Activated T-helper 1 cell treated with anti-CD3 and anti-CD28 coated beads, Interleukin-12 subunit alpha, Interleukin-12 subunit beta, Interleukin-2, Interleukin-4 antibody, amounts not matched to agents 30 ng/mL and 10 ng/mL and 1 ng/mL, durations not matched to agents 14 hours and 24 hours and 36 hours (primary cell): Measurements from ENCODE around the gene TFRC. TPM values are rescaled to one million over a fixed set of nuclear protein-coding genes. Genes with fewer than 3 reads are reported as not detected.
"Not testable (repeated sequence)": the region's sequence is repeated elsewhere in the genome, so short reads cannot be mapped to it uniquely, and the experiment has no call there.

Source experiments
- DNase-seq: peaks from one replicate; pipeline ENCODE4 v3.0.0; 2021; ENCODE audit warnings: low spot score
- H3K27ac Mint-ChIP-seq: one replicate; pipeline ENCODE4 v1.8.0; 2021; ENCODE audit warnings: mild to moderate bottlenecking, mixed read lengths
- H3K27me3 Mint-ChIP-seq: one replicate; pipeline ENCODE4 v1.8.0; 2022; ENCODE audit warnings: mild to moderate bottlenecking, moderate library complexity, mixed read lengths; ENCODE audit not compliant: insufficient read depth
- H3K36me3 Mint-ChIP-seq: one replicate; pipeline ENCODE4 v1.8.0; 2021; ENCODE audit warnings: low read depth, mixed read lengths
- H3K4me1 Mint-ChIP-seq: one replicate; pipeline ENCODE4 v1.8.0; 2021; ENCODE audit warnings: low read depth, mixed read lengths
- H3K4me3 Mint-ChIP-seq: one replicate; pipeline ENCODE4 v1.8.0; 2021; ENCODE audit warnings: mild to moderate bottlenecking, moderate library complexity, mixed read lengths
- H3K9me3 Mint-ChIP-seq: one replicate; pipeline ENCODE4 v1.8.0; 2021; ENCODE audit warnings: mixed read lengths
- intact Hi-C: fragments of 100-400 bp; cut with micrococcal nuclease; formaldehyde crosslinking; loops from one replicate; pipeline ENCODE4 v1.15.1; 2024
- total RNA-seq: library from RNA; stranded (reverse); gene quantifications from 2 replicates; pipeline ENCODE4 v1.2.3, GENCODE V29; 2022

TFRC gene
- total RNA-seq, 1 donor from 2014 or later: 791 TPM

DNA sequence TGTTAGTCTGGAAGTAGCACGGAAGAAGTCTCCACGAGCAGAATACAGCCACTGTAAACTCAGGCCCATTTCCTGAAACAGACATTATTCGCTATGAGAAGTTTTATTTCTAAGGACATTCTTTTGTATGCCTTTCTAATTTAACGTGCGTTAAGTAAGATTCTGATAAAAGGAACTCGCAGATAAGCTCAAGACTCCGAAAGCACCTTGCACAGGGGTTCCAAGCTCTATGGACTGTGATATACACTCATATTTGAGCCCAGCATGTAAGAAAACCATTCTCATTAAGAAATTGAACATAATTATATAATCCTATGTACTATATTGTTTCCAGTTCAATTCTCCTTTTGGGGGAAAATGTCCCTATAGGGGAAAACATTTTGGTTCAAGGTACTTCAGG is 28.4 kb downstream of the TFRC start:
- intact Hi-C loops: no loop called here
- H3K4me1 Mint-ChIP-seq: peaks cover 37% of the 10 kb centered on the region
- DNase-seq: no peak
- H3K27me3 Mint-ChIP-seq: no peaks in the 10 kb centered on the region
- peaks cover 65% of the 10 kb centered on the region for H3K36me3 Mint-ChIP-seq
- no peak overlapping the region for H3K4me3 Mint-ChIP-seq
- H3K27ac Mint-ChIP-seq: peak overlapping the region; percentile 58
- H3K9me3 Mint-ChIP-seq: no peaks in the 10 kb centered on the region

DNA sequence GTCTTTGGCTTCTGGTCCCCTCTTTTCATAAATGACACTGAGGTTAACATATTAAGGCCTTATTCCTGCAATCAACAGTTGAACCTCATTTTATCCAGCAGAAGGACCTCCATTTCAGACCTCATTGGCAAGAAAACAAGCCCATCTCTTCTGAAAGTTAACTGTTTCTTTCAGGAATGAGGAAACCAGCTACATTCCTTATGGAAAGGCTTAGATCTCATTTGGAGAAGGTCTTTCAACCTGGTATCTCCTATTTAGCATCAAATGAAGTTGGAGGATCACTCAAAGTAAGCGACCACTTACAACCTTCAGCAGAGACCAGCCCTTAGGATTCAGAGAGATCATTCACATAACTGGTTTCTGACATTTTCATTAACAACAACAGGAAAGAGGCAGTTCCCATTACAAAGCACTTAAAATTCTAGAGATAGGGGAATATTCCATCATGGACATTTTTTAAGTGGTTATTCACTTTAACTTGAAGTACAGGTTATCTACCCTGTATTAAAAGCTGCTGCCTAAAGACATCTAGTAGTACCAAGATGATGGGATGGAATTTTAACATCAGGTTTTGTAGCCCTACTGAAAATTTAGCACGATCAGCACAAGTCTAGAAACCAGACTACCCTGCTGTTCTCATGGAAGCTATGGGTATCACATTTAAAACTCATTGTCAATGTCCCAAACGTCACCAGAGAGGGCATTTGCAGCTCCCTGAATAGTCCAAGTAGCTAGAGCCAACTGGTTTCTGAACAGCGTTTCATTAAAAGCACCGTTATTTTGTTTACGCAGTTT is 30.4 kb downstream of the TFRC start:
- intact Hi-C loops: no loop called here
- no peaks in the 10 kb centered on the region for H3K27me3 Mint-ChIP-seq
- peaks cover 37% of the 10 kb centered on the region for H3K4me1 Mint-ChIP-seq
- H3K4me3 Mint-ChIP-seq: no peak overlapping the region
- DNase-seq: no peak
- no peaks in the 10 kb centered on the region for H3K9me3 Mint-ChIP-seq
- peaks cover 57% of the 10 kb centered on the region for H3K36me3 Mint-ChIP-seq
- H3K27ac Mint-ChIP-seq: no peak overlapping the region

DNA sequence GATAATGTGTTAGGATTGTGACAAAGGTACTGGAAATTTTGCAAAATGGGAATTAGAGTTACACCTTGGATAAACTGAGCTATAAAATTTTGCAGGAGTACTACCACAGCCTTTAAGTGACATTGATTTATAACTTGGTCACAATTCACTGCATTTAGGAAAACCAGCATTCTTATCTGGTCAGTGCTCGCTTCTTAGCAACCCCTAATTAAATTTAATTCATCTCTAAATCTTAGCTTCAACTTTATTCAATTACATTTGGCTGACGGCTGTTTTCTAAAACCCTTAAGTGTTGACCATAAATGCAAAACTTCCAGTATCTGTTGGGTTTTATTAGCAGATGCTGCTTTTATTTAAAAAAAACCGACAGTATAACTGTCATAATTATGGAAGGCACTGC is 31.3 kb downstream of the TFRC start:
- DNase-seq: no peak
- intact Hi-C loops: no loop called here
- Mint-ChIP-seq H3K27me3 (no peaks in the 10 kb centered on the region), H3K9me3 (no peaks in the 10 kb centered on the region), H3K36me3 (peaks cover 61% of the 10 kb centered on the region), H3K4me3 (no peak overlapping the region), H3K27ac (no peak overlapping the region), H3K4me1 (peaks cover 37% of the 10 kb centered on the region)

DNA sequence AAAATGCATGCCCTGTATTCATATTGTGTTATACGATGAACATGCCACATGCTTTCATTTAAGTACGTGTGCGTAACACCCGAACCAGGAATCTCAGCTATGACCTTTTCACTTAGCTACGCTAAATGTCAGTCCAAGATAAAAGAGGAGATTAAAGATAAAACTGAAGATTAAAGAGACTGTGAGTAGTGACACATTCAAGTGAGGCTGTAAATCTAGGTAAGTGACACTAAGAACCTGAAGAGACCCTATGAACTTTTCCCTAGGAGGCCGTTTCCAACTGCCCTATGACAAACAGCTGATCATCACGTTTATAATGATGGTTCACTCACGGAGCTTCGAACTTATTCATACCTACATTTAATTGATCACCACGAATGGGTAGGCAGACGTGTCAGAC is 32.2 kb downstream of the TFRC start:
- Mint-ChIP-seq H3K4me3 (no peak overlapping the region), H3K27me3 (no peaks in the 10 kb centered on the region), H3K27ac (no peak overlapping the region), H3K4me1 (peaks cover 27% of the 10 kb centered on the region), H3K36me3 (peaks cover 55% of the 10 kb centered on the region), H3K9me3 (no peaks in the 10 kb centered on the region)
- intact Hi-C loops: loop anchor here (2.0 kb wide), 1 partner anchor 15 kb away; no protein-coding TSS in a partner anchor
- no peak for DNase-seq

DNA sequence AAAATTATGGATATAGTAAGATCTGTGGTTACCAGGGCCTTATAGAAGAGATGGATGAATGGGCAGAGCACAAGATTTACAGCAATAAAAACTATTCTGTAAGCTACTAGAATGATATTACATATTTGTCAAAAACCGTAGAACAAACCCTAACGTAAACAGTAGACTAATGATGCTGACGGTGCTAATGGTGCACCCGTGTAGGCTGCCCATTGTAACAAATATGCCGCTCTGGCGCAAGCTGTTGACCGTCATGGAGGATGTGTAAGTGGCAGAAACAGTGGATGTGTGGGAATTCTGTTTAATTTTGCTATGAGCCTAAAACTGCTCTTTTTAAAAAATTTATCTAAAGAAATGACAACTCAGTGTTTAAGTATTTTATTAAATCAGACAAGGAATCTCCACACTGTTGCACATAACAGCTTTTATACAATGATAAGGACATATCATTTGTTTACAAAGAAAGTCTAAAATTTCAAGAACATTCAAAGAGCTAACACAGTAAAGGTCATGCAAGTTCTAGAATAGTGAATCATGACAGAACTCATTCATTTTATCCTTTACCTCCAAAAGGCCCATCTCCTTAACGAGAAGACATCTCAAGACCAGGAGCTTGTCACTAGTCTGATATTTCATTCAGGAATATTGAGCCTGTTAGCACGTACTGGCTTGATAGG is 32.8 kb downstream of the TFRC start:
- H3K4me3 Mint-ChIP-seq: no peak overlapping the region
- H3K27ac Mint-ChIP-seq: peak overlapping the region; percentile 49
- DNase-seq: no peak
- peaks cover 25% of the 10 kb centered on the region for H3K4me1 Mint-ChIP-seq
- intact Hi-C loops: loop anchor here (2.0 kb wide), 1 partner anchor 16 kb away; no protein-coding TSS in a partner anchor
- peaks cover 54% of the 10 kb centered on the region for H3K36me3 Mint-ChIP-seq
- H3K9me3 Mint-ChIP-seq: no peaks in the 10 kb centered on the region
- H3K27me3 Mint-ChIP-seq: no peaks in the 10 kb centered on the region

DNA sequence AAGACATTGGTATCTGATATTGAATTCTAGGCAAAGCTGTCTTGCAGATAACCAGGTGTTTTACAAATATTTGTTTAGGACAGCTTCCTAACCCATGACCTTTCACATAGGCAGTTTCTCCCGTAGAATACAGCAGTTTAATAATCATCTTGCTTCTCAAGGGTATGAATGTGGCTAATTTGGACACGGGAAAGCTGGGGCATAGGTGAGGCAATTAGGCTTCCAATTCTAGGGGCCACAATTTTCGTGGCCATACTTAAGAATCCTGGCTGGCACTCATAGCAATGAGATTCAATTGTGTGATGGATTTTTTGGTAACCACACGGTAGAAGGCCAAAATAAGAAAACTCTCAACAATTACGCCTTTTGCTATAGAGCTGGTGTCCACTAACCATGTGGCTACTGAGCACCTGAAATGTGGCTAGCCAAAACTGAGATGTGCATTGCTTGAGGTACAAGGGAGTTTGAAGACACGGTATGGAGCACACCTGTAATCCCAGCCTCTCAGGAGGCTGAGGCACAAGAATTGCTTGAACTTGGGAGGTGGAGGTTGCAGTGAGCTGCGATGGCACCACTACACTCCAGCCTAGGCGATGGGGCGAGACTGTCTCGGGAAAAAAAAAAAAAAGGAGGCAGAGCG is 34.4 kb downstream of the TFRC start:
- Mint-ChIP-seq H3K27me3 (no peaks in the 10 kb centered on the region), H3K27ac (peak overlapping the region; percentile 52), H3K9me3 (no peaks in the 10 kb centered on the region), H3K36me3 (peaks cover 58% of the 10 kb centered on the region), H3K4me3 (no peak overlapping the region), H3K4me1 (peaks cover 20% of the 10 kb centered on the region)
- intact Hi-C loops: loop anchor here (2.0 kb wide), 1 partner anchor 17 kb away; no protein-coding TSS in a partner anchor
- no peak for DNase-seq

DNA sequence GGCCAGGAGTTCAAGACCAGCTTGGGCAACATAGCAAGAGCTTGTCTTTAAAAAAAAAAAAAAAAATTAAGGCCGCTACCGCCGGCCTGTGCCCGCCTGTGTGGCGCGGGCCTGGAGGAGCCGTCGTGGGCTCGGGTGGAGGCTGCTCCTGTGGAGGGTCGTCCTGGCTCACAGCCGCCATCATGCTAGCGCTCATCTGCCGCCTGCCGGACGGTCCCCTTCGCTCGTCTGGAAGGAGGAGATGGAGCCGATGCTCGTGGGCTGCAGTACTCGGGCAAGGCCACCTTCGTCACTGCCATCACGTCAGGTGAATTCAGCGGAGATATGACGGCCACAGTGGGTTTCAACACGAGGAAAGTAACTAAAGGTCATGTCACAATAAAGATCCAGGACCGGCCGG is 37.4 kb downstream of the TFRC start:
- Mint-ChIP-seq H3K4me3 (no peak overlapping the region), H3K27ac (no peak overlapping the region)

DNA sequence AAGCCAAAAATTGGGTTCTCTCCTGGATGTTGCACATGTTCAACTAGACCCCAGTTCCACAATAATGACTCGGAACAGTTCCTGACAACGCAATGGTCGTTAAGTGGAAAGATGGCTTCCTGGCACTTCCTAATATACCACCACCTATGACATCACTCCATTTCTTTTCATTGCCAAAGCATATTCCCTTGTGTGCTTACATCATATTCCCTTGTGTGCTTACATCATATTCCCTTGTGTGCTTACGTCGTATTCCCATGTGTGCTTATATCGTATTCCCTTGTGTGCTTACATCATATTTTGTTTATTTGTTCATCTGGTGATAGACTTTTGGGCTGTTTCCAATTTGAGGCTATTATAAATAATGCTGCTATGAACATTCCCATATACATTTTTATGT is 39.2 kb downstream of the TFRC start:
- no peak for DNase-seq
- peaks cover 5% of the 10 kb centered on the region for H3K4me1 Mint-ChIP-seq
- peaks cover 10% of the 10 kb centered on the region for H3K9me3 Mint-ChIP-seq
- H3K36me3 Mint-ChIP-seq: peaks cover 33% of the 10 kb centered on the region
- H3K4me3 Mint-ChIP-seq: no peak overlapping the region
- H3K27ac Mint-ChIP-seq: no peak overlapping the region
- intact Hi-C loops: no loop called here
- no peaks in the 10 kb centered on the region for H3K27me3 Mint-ChIP-seq

More for the DNA sequence above, 37.4 kb downstream of the TFRC start:
- H3K36me3 Mint-ChIP-seq: peaks cover 46% of the 10 kb centered on the region
- H3K9me3 Mint-ChIP-seq: peaks cover 10% of the 10 kb centered on the region
- intact Hi-C loops: no loop called here
- peaks cover 2% of the 10 kb centered on the region for H3K4me1 Mint-ChIP-seq
- no peaks in the 10 kb centered on the region for H3K27me3 Mint-ChIP-seq
- DNase-seq: no peak

DNA sequence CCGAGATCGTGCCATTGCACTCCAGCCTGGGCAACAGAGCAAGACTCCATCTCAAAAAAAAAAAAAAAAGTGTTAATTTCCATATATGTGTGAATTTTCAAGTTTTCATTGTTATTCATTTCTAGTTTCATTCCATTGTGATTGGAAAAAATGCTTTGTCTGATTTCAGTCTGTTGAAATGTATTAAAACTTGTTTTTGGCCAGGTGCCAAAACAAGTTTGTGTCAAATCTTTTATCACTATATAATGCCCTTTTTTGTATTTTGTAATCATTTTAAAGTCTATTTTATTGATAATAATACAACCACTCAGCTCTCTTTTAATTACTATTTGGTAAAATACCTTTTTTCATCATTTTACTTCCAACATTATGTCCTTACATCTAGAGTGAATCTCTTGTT is 42.5 kb downstream of the TFRC start:
- no peak for DNase-seq
- intact Hi-C loops: no loop called here
- Mint-ChIP-seq H3K9me3 (peaks cover 18% of the 10 kb centered on the region), H3K4me1 (peaks cover 5% of the 10 kb centered on the region), H3K27me3 (no peaks in the 10 kb centered on the region), H3K36me3 (peaks cover 18% of the 10 kb centered on the region), H3K4me3 (no peak overlapping the region), H3K27ac (no peak overlapping the region)

DNA sequence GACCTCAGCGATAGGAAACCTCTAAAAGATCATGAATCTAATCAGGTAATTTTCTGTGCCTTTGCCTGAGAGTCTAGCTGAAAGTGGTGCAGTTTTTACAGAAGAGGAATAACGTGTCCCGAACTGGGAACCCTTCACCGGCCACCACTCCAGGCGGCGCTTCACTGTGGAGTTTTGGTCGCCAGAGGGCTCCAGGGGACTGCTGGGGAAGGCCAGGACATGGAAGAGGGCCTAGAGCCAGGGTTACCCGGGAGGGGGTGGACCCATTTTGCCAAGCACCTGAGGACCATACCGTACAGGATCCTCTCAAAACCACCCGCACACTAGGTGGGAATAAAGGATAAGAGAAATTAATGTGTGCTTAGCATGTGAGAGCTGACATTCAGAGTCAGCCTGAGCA is 55.8 kb downstream of the TFRC start:
- H3K27ac Mint-ChIP-seq, DNase-seq, H3K4me1 Mint-ChIP-seq, H3K36me3 Mint-ChIP-seq, H3K4me3 Mint-ChIP-seq, H3K9me3 Mint-ChIP-seq, intact Hi-C loops: not testable (repeated sequence)
- H3K27me3 Mint-ChIP-seq: peaks cover 19% of the 10 kb centered on the region

DNA sequence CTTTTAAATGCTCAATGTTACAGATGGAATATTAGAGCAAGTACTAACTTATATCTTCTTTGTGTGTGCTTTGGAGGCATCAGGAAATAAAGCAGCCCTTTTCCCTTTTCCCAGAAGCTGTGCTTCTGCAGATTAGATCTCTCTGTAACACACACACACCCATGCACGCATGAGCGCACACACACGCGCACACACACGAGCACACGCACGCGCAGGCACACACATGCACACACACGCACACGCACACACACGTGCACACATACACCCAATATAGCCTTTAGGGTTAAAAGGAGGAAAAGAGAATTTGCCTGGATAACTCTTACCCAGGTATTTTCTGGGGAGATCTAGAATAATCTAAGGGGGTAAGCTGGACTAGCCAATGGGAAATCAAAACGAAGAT is 56.9 kb downstream of the TFRC start:
- Mint-ChIP-seq H3K27me3 (peaks cover 9% of the 10 kb centered on the region), H3K27ac (no peak overlapping the region), H3K4me1 (no peaks in the 10 kb centered on the region), H3K4me3 (no peak overlapping the region), H3K9me3 (no peaks in the 10 kb centered on the region), H3K36me3 (no peaks in the 10 kb centered on the region)
- no peak for DNase-seq
- intact Hi-C loops: no loop called here

DNA sequence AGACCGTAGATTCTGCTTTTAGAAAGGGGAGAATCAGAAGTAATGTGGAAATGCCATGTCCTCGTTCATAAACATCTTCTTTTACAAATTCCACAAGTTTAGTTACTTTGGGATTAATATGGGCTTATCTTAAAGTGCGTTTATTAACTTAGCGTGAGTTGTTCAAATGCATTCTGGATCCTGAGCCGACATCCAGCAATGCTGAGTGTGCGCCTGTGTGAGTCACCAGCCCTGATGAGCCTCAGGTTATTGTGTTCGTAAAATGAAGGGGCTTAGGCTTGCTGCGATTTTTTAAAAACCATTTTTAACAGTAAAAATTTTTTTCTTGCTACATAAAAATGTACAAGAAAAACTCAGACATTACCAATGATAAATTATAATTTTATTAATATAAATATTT is 57.9 kb downstream of the TFRC start:
- Mint-ChIP-seq H3K4me3 (no peak overlapping the region), H3K9me3 (no peaks in the 10 kb centered on the region), H3K4me1 (no peaks in the 10 kb centered on the region), H3K27ac (no peak overlapping the region), H3K27me3 (peaks cover 6% of the 10 kb centered on the region), H3K36me3 (no peaks in the 10 kb centered on the region)
- DNase-seq: no peak
- intact Hi-C loops: no loop called here

DNA sequence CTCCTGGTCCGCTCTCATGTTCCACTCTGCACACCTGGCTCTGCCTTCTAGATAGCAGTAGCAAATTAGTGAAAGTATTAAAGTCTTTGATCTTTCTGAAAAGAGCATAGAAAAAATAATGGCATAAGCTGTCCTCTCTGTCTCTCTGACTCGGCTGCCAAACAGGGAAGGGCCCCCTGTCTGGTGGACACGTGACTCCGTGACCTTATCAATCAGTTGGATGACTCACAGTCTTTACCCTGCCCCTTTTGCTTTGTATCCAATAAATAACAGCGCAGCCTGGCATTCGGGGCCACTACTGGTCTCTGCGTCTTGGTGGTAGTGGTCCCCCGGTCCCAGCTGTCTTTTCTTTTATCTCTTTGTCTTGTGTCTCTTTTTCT is 59.4 kb downstream of the TFRC start:
- not testable (repeated sequence) for H3K4me3 Mint-ChIP-seq, H3K36me3 Mint-ChIP-seq, H3K4me1 Mint-ChIP-seq, DNase-seq, H3K9me3 Mint-ChIP-seq, H3K27me3 Mint-ChIP-seq, H3K27ac Mint-ChIP-seq
- intact Hi-C loops: loop anchor here (1.0 kb wide), 1 partner anchor 174 kb away; no protein-coding TSS in a partner anchor
